Sigmoid colon (tissue), 7 donors: ENCODE results near the gene CDC6. TPM values are rescaled to one million over a fixed set of nuclear protein-coding genes. Genes with fewer than 3 reads are reported as not detected.

Experiments
- DNase-seq: peaks from one replicate; pipeline ENCODE4 v3.0.0-alpha.2; 2019
- H3K27ac ChIP-seq, 4 donors: fragments of 200-600 bp; sonication (generic); one replicate each; pipeline ENCODE4 v1.5.1; 2016 to 2019; ENCODE audit warnings: mild to moderate bottlenecking in 1 of 4
- H3K27me3 ChIP-seq, 3 donors: fragments of 200-600 bp; sonication (generic); one replicate each; pipeline ENCODE4 v1.5.1; 2019; ENCODE audit warnings: mild to moderate bottlenecking in 1 of 3
- H3K36me3 ChIP-seq, 4 donors: fragments of 200-600 bp; sonication (generic); one replicate each; pipeline ENCODE4 v1.5.1; 2016 to 2019
- H3K4me1 ChIP-seq, 4 donors: fragments of 200-600 bp; sonication (generic); one replicate each; pipeline ENCODE4 v1.5.1; 2017 to 2019
- H3K4me3 ChIP-seq, 4 donors: fragments of 200-600 bp; sonication (generic); one replicate each; pipeline ENCODE4 v1.5.1; 2017 to 2019; ENCODE audit warnings: mild to moderate bottlenecking in 2 of 4, moderate library complexity in 1 of 4
- H3K9me3 ChIP-seq, 4 donors: fragments of 200-600 bp in 3 of 4; sonication (generic) in 3 of 4; one replicate each; pipeline versions ENCODE4 v1.5.1 to v1.6.1; 2013 to 2019
- CTCF ChIP-seq, 4 experiments: fragments of 450-650 bp in 3 of 4; fragments of 200-600 bp in 1 of 4; IDR thresholded peaks; one replicate each; pipeline ENCODE4 v1.5.1; 2016 to 2019; ENCODE audit warnings: antibody characterized with exemption in 4 of 4, mild to moderate bottlenecking in 3 of 4, moderate library complexity in 2 of 4
- EP300 ChIP-seq, 4 donors: sonication (generic); formaldehyde crosslinking; IDR thresholded peaks; one replicate each; pipeline ENCODE4 v1.6.1; 2017; ENCODE audit warnings: antibody characterized with exemption in 4 of 4
- POLR2A ChIP-seq, 2 donors: fragments of 450-650 bp; IDR thresholded peaks; one replicate each; pipeline ENCODE4 v1.6.1; 2016; ENCODE audit warnings: antibody characterized with exemption in 2 of 2, mild to moderate bottlenecking in 2 of 2, moderate library complexity in 2 of 2
- POLR2AphosphoS5 ChIP-seq, 4 donors: sonication (generic); formaldehyde crosslinking; IDR thresholded peaks; one replicate each; pipeline ENCODE4 v1.6.1; 2017; ENCODE audit warnings: antibody characterized with exemption in 4 of 4
- WGBS, 2 donors: extraction: QIAGEN DNeasy Blood & Tissue Kit; methylation state at CpG; one replicate each; pipeline ENCODE4 v1.1.7; 2013; 5-methylcytosine and 5-hydroxymethylcytosine counted together
- intact Hi-C: fragments of 100-400 bp; cut with DNase I; formaldehyde crosslinking; loops from one replicate; pipeline ENCODE4 v1.15.1; 2023
- polyA plus RNA-seq, 3 donors: library from polyadenylated mRNA; stranded (reverse); fragments of 200-250 nt; gene quantifications; one replicate each; pipeline ENCODE4 v1.2.3, GENCODE V29; 2013
- total RNA-seq, 4 donors: library from RNA; depleted of rRNA; stranded (reverse); fragments of >200 nt; gene quantifications; one replicate each; pipeline ENCODE4 v1.1.0, GENCODE V29; 2016
- donor health status: healthy with polysubstance abuse.
- donor health status: Bipolar disorder and iron deficiency.
- donor health status: healthy.

The CDC6 gene
- total and polyA plus RNA-seq, 7 donors: 0.33 to 10.9 (median 1.9) TPM; not detected in 1

- H3K27ac ChIP-seq: peak overlapping the region in 2 of 4 donors; percentile 96 to 97
- H3K36me3 ChIP-seq: no peaks in the 10 kb centered on the region
- no peaks in the 10 kb centered on the region for H3K27me3 ChIP-seq
- no peak for DNase-seq
- intact Hi-C loops: no loop called here
- H3K4me1 ChIP-seq: peaks cover 0 to 79% (median 61%) of the 10 kb centered on the region in 4 donors
- no peaks in the 10 kb centered on the region for H3K9me3 ChIP-seq
- H3K4me3 ChIP-seq: no peak overlapping the region
- WGBS, 2 donors: 60 to 82% methylated on average over 13 of the region's 13 CpGs
- TF ChIP-seq POLR2A (IDR thresholded peaks at IDR 0.05) (no peak), EP300 (IDR thresholded peaks at IDR 0.05) (no peak), POLR2AphosphoS5 (IDR thresholded peaks at IDR 0.05) (no peak), CTCF (IDR thresholded peaks at IDR 0.05) (no peak)
Measured at GRCh38 chr17:40338941-40339649, 51.4 kb downstream of the CDC6 start.

- Histone ChIP-seq H3K4me1 (peaks cover 0 to 79% (median 61%) of the 10 kb centered on the region in 4 donors), H3K9me3 (no peaks in the 10 kb centered on the region), H3K27me3 (no peaks in the 10 kb centered on the region), H3K36me3 (no peaks in the 10 kb centered on the region), H3K27ac (peak overlapping the region; percentile 94 to 99 (median 96)), H3K4me3 (no peak overlapping the region)
- intact Hi-C loops: loop anchor here (5.0 kb wide), 1 partner anchor 238 kb away; the partner anchor contains the start of gene NR1D1
- DNase-seq: no peak
- 96 to 99% methylated on average over 1 of the region's 1 CpG for WGBS, 2 donors
- no peak for TF ChIP-seq EP300 (IDR thresholded peaks at IDR 0.05)
- no peak for TF ChIP-seq POLR2A (IDR thresholded peaks at IDR 0.05)
- no peak for TF ChIP-seq CTCF (IDR thresholded peaks at IDR 0.05)
Measured at GRCh38 chr17:40340327-40340726, 52.6 kb downstream of the CDC6 start.

GRCh38 chr17:40340880-40341807, 53.5 kb downstream of the CDC6 start:
- Histone ChIP-seq H3K27me3 (no peaks in the 10 kb centered on the region), H3K36me3 (no peaks in the 10 kb centered on the region), H3K4me3 (peak overlapping the region; percentile 61 to 83 (median 82)), H3K9me3 (no peaks in the 10 kb centered on the region), H3K27ac (peak overlapping the region; percentile 94 to 99 (median 96)), H3K4me1 (peaks cover 0 to 79% (median 61%) of the 10 kb centered on the region in 4 donors)
- 0 to 1% methylated on average over 55 of the region's 55 CpGs for WGBS, 2 donors
- TF ChIP-seq POLR2AphosphoS5 (IDR thresholded peaks at IDR 0.05) (peak; percentile 87 to 95 (median 90)), POLR2A (IDR thresholded peaks at IDR 0.05) (peak; percentile 49 to 55), EP300 (IDR thresholded peaks at IDR 0.05) (peak in 2 of 4 donors; percentile 53 to 94), CTCF (IDR thresholded peaks at IDR 0.05) (no peak)
- intact Hi-C loops: loop anchor here (5.0 kb wide), 1 partner anchor 239 kb away; the partner anchor contains the start of gene NR1D1
- peak; percentile 97 for DNase-seq

- peak; percentile 92 for DNase-seq
- WGBS, 2 donors: 2% methylated on average over 55 of the region's 55 CpGs
- no peaks in the 10 kb centered on the region for H3K36me3 ChIP-seq
- H3K27ac ChIP-seq: peak overlapping the region; percentile 94 to 99 (median 96)
- peak overlapping the region; percentile 61 to 83 (median 82) for H3K4me3 ChIP-seq
- peaks cover 0 to 80% (median 65%) of the 10 kb centered on the region in 4 donors for H3K4me1 ChIP-seq
- no peaks in the 10 kb centered on the region for H3K9me3 ChIP-seq
- no peaks in the 10 kb centered on the region for H3K27me3 ChIP-seq
- intact Hi-C loops: loop anchor here (2.0 to 5.0 kb wide), 2 partner anchors 23 to 240 kb away; partner anchors contain the start of gene NR1D1
- TF ChIP-seq POLR2AphosphoS5 (IDR thresholded peaks at IDR 0.05): peak; percentile 75 to 88 (median 84)
- TF ChIP-seq POLR2A (IDR thresholded peaks at IDR 0.05): peak; percentile 38 to 58
- TF ChIP-seq EP300 (IDR thresholded peaks at IDR 0.05): no peak
- no peak for TF ChIP-seq CTCF (IDR thresholded peaks at IDR 0.05)
Measured at GRCh38 chr17:40341808-40342503, 54.3 kb downstream of the CDC6 start.
